ENCODE results near the gene UBASH3B. TPM values are rescaled to one million over a fixed set of nuclear protein-coding genes. Genes with fewer than 3 reads are reported as not detected.

Gene UBASH3B
- 10.4 and 14.4 TPM in 2 replicates for total RNA-seq

DNA sequence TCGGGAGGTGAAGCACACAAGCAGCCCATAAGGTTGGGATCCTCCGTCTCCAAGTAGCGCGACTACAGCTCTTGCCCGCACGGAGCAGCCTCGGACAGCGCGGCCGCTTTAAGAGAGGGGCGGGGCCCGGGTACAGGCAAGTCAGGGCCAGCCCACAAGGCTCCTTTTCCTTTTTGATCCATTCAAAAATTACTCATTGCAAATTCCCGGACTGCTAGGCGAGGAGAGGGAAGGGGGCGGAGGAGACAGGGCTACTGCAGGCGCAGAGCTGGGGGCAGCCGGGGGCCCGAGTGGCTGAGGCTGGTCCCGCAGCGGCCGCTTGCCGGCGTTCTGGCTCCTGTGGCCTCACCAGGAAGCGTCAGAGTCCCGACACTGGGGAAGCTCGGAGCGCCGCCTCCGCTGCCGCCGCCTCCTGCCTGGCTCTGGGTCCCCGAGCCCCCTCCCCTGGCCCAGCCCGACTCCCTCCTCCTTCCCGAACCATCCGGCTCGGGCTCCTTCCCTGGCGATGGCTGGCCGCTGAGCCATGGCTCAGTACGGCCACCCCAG lies at the start of gene UBASH3B:
Gene UBASH3B (plus strand): TSS at position 196 of the 546 bp plus-strand sequence. CDS start 328 bp downstream, at position 524.

Other genes with a start within 250 kb of the UBASH3B start
- gene CRTAM, start 182.8 kb downstream of the UBASH3B start, total RNA-seq, result not detected in 2 replicates
- 1.4 and 1.7 TPM in 2 replicates for gene JHY, start 227.0 kb downstream of the UBASH3B start, total RNA-seq

Data from smooth muscle cell of bladder (primary cell).